NCI-H345 treated with DMSO at 0.1 percent for 48 hours (cell line): ENCODE measurements around the gene FBL.
"Not testable (repeated sequence)": the region's sequence is repeated elsewhere in the genome, so short reads cannot be mapped to it uniquely, and the experiment has no call there.

ENCODE experiments used
- DNase-seq: peaks from one replicate; lab custom pipeline; 2025; ENCODE audit not compliant: unreplicated experiment; lab: John Stamatoyannopoulos, UW

Gene FBL

GRCh38 chr19:39877488-39877887 lies 31.3 kb upstream of the FBL start:
- DNase-seq, result not testable (repeated sequence)

DNA sequence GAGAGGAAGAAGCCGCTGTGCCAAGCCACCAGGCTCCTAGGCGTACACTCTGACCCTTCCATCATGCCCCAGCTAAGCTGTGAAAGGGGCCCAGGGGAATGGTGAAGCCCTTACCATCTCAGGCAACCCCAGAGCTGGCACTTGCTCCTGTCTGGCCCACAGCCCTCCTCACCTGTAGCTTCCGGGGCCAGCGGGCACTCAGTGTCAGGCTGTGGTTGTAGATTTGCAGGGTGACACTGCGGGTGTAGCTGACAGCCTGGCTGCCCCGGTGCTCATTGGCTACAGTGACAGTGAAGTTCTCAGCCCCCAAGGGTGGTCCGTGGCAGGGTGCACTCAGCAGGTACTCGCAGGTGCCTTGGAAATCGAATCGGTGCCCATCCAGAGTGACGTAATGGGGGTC lies 30.3 kb upstream of the FBL start:
- DNase-seq, result not testable (repeated sequence)

DNA sequence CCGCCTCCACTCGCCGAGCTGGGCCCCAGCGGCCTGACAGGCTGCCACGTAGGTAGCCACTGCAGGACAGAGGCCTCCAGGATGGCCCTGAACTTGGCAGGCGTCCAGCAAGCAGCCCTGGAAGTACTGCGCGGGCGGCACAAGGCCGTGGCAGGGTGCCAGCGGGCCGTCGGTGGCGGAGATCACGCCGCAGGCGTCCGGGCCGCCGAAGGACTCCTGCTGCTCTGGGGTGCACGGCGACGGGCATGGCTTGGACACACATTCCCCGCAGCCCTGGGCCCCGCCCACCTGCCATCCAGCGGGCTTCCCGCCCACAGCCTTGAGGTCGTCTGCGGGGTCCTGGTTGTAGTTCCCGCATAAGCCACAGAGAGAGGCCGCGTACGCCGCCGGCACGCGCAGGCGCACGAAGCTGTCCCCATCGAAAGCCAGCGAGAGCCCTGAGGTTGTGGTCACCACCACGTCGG lies 29.3 kb upstream of the FBL start:
- not testable (repeated sequence) for DNase-seq

- DNase-seq, result no peak
Observed at GRCh38 chr19:39874404-39874803, 28.2 kb upstream of the FBL start.

- DNase-seq, result no peak
Observed at GRCh38 chr19:39873385-39873784, 27.2 kb upstream of the FBL start.

DNA sequence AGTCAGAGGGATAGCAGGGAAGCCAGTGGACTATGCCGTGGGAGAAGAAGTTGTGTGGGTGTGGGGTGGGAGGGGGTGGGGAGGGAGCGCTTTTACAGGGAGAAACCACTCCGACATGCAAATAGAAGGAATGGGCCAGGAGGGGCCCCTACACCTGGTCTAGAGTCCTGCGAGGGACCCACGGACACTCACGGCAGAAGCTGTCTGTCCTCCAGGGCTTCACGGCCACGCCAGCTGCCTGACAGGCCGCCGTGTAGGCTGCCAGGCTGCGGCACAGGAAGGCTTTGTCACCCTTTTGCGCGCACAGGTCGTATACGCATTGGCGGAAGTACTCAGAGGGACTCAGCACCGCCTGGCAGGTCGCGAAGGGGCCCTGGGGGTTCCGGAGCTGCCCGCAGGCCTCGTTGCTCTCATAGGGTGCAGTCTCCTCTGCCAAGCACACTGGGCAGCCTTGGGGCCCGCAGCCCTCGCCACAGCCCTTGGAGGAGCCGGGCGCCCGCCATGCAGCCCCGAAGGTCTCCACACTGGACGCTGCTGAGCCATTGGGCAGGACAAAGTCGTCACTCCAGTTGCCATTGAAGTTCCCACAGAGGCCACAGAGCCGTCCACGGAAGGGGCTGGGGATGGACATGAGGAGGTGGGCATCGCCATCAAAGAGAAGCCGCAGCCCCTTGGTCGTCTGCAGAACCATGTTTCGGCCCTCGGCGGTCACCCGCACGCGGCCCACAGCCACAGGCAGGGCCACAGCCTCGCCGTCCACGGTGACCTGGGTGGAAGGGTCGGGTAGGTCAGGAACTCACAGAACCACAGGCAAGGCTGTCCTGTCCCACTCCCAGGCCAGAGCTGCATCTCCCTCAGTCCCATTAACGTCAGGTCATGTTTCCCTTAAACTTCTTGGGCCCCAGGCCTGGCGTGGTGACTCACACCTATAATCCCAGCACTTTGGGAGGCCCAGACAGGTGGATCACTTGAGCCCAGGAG lies 26.0 kb upstream of the FBL start:
- no peak for DNase-seq

- no peak for DNase-seq
Observed at GRCh38 chr19:39871362-39871761, 25.2 kb upstream of the FBL start.

DNA sequence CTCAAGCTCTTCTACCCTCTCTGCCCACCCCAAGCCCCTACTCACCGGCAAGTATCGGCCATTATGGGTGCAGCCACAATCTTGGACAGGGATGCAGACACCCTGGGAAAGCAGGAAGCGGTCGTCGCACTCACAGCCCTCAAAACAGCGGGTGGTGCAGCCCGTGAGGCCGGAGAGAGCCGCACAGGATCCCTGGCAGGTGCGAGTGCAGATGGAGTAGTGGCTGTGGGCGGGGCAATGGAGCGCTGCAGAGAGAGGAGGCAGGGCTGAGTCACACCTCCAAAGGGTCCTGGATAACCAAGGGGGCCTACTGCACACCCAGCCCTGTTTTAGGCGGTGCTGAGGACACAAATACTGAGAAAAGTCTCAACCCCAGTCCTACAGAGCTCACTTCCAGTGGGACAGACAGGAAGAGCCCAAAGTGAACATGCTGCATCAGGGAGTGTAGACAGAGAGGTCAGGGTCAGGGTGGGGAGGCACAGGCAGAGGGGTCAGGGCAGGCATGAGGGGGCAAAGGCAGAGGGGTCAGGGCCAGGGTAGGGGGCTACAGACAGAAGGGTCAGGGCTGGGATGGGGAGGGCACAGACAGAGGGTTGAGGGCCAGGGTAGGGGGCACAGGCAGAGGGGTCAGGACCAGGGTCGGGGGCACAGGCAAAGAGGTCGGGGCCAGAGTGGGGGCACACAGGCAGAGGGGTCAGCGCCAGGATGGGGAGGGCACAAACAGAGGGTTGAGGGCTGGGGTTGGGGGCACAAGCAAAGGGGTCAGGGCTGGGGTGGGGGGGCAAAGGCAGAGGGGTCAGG lies 24.2 kb upstream of the FBL start:
- DNase-seq, result peak; percentile 72

DNA sequence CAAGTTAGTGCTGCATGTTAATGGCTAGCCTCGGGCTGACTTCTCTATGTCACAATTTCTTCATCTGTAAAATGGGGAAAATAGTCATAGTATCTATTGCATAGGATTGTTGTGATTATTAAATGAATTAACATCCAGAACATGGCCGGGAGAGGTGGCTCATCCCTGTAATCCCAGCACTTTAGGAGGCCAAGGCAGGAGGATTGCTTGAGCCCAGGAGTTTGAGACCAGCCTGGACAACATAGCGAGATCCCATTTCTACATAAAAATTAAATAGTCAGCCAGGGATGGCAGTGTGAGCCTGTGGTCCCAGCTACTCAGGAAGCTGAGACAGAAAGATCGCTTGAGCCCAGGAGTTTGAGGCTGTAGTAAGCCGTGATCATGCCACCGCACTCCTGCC lies 21.8 kb upstream of the FBL start:
- no peak for DNase-seq

- DNase-seq, result no peak
Observed at GRCh38 chr19:39867133-39867532, 21.0 kb upstream of the FBL start.

DNA sequence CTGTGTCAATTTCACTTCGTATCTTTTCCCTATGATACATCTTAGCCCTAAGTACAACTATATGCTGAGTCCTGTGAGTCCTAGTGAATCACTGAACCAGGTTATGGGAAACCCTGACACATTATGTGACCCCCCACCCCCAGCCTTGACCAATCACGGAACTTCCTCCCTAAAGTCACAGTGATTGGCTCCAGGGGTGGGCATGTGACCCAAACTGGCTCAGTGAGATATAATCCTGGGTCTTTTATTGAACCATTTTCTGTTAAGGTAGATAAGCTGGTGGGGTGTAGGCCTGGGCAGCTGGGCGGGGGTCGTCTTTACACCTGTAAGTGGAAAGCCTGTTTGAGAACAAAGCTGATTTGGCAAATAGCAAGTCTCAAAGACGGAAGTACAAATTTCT lies 19.8 kb upstream of the FBL start:
- DNase-seq, result no peak

DNA sequence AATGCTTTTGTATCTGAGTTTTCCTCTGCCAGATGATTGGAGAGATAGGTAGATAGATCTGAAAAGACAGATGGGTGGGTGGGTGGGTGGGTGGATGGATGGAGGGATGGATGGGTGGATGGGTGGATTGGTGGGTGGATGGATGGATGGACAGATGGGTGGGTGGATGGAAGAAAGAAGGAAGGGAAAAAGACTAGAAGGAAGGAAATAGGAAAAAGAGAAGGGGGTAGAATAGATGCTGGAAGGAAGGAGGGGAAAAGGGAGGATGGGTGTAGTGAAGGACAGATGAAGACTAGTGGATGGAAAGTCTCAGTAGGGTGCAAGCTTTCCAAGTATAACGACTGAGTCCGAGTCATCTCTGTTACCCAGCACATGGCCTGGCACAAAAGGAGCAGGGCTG lies 19.0 kb upstream of the FBL start:
- DNase-seq, result no peak

DNA sequence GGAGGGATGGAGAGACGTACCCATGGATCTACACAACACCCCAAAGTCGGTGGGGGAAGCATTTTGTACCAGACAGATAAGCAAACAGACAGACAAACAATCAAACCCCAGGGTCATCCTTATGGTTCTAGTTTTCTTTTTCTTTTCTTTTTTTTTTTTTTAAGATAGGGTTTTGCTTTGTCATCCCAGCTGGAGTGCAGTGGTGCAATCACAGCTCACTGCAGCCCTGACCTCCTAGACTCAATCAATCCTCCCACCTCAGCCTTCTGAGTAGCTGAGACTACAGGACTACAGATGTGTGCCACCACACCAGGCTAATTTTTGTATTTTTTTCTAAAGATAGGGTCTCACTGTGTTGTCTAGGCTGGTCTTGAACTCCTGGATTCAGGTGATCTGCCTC lies 17.9 kb upstream of the FBL start:
- no peak for DNase-seq

GRCh38 chr19:39858541-39858940 lies 12.4 kb upstream of the FBL start:
- DNase-seq, result no peak

GRCh38 chr19:39852882-39853281 lies 6.7 kb upstream of the FBL start:
- no peak for DNase-seq

GRCh38 chr19:39850892-39851291 lies 4.7 kb upstream of the FBL start:
- DNase-seq, result no peak

GRCh38 chr19:39848392-39848791 lies 2.2 kb upstream of the FBL start:
- DNase-seq, result no peak

DNA sequence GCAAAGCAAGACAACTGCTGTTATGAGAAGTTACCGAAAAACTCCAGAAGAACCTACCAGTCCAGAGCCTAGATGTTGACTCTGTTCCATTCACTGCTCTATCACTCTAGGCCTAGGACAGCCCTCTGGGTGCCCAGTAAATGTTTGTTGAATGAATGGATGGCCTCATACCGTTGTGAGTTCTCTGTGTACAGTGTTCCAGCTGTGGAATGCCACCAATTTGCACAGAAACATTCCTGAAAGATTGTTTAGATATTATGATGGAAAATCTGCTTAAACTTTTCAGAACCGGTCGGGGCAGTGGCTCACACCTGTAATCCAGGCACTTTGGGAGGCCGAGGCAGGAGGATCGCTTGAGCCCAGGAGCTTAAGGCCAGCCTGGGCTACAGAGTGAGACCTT lies 1.3 kb upstream of the FBL start:
- DNase-seq, result no peak

DNA sequence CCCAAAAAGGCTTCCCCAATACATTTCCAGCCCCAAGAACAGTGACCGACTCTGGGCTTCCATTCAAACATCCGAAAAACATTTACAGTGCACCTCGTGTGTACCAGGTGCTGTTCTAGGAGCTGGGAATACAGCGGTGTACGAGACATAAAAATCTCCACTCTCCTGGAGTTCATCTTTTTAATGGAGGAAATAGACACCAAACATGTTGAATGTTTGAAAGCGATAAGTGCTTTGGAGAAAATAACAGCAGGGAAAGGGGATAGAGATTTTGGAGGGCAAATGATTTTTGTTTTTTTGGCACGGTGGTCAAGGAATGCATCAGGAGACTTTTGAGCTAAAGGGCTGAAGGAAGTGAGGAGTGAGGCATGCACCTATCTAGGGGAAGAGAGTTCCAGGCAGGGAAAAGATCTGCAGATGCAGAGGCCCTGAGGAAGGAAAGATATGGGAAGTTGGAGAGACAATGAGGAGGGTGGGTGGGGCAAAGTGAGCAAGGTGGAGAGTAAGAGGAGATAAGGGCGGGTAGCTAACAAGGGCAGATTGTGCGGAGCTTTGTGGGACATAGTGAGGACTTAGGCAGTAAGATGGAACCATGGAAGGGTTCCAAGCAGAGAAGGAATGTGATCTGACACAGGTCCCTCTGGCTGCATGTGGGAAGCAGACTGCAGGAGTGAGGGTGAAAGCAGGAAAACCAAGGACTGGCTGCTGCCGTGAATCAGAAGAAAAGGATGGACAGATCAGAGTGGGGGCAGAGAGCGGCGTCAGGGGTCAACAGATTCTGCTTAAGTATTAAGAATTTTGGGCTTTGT lies 703 bp upstream of the FBL start:
- no peak for DNase-seq

GRCh38 chr19:39845584-39845932 lies 621 bp downstream of the FBL start:
- DNase-seq, result no peak

DNA sequence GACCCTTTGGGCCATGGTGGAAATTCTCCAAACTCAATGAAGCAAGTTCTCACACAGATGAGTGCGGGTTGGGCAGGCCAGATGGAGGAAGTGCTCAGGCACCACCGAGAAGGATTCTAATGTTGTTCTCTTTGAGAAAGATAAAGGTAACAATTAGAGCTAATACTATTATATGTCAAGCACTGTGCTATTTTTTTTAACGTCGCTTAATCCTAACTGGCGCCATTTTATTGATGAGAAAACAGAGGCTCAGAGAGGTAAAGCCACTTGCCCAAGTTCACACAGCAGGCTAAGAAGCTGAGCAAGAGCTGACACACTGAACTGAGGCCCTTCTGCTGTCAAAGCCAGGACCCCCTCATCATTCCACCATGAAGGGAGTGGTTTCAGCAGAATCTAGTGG lies 1.0 kb downstream of the FBL start:
- no peak for DNase-seq
